H54 (cell line): ENCODE data around the gene GPC5.
A peak's percentile ranks its signal among the peaks of the same experiment; 100 is the strongest.
"Not testable (repeated sequence)": the region's sequence is repeated elsewhere in the genome, so short reads cannot be mapped to it uniquely, and the experiment has no call there.

ENCODE experiments used
- DNase-seq: peaks from one replicate; pipeline ENCODE4 v3.0.0; 2011; ENCODE audit warnings: low spot score, mixed read lengths; ENCODE audit not compliant: insufficient read length
- FAIRE-seq: peaks from 3 replicates; lab custom pipeline; 2011; peaks lifted over from hg19 to GRCh38; lab: Jason Lieb, UNC
- POLR2A ChIP-seq: IDR thresholded peaks from 2 replicates; pipeline ENCODE4 v1.6.1; 2011; ENCODE audit warnings: low read depth, mild to moderate bottlenecking, low read length

The GPC5 gene

GRCh38 chr13:91398413-91399188 is at the start of gene GPC5:
Gene GPC5 (plus strand): TSS chr13:91398621.
- DNase-seq: peak; percentile 58
- no peak for TF ChIP-seq POLR2A
- FAIRE-seq: no peak

GRCh38 chr13:91348906-91349435 is 49.5 kb upstream of the GPC5 start:
- DNase-seq (peak; percentile 80), FAIRE-seq (peak; percentile 80)
- peak; percentile 38 for TF ChIP-seq POLR2A

- DNase-seq (no peak), FAIRE-seq (peak; percentile 64)
These were observed 48.2 kb upstream of the GPC5 start for GRCh38 chr13:91349992-91350911.

GRCh38 chr13:91351123-91351522 is 47.3 kb upstream of the GPC5 start:
- no peak for DNase-seq
- TF ChIP-seq POLR2A: no peak
- peak; percentile 78 for FAIRE-seq

More at GRCh38 chr13:91349992-91350911, 48.2 kb upstream of the GPC5 start:
- TF ChIP-seq POLR2A: no peak

GRCh38 chr13:91351980-91352379 is 46.4 kb upstream of the GPC5 start:
- DNase-seq (no peak), FAIRE-seq (peak; percentile 38)
- TF ChIP-seq POLR2A: no peak

GRCh38 chr13:91352891-91353290 is 45.5 kb upstream of the GPC5 start:
- not testable (repeated sequence) for FAIRE-seq, DNase-seq

GRCh38 chr13:91353494-91353893 is 44.9 kb upstream of the GPC5 start:
- DNase-seq (no peak), FAIRE-seq (no peak)
- no peak for TF ChIP-seq POLR2A

- DNase-seq: no peak
- TF ChIP-seq POLR2A: no peak
- peak; percentile 78 for FAIRE-seq
These were observed 43.2 kb upstream of the GPC5 start for GRCh38 chr13:91355099-91355825.

GRCh38 chr13:91355826-91356710 is 42.4 kb upstream of the GPC5 start:
- TF ChIP-seq POLR2A: no peak
- DNase-seq (no peak), FAIRE-seq (peak; percentile 33)

GRCh38 chr13:91356919-91357612 is 41.4 kb upstream of the GPC5 start:
- FAIRE-seq: peak; percentile 60
- TF ChIP-seq POLR2A: no peak
- no peak for DNase-seq

GRCh38 chr13:91357613-91358386 is 40.6 kb upstream of the GPC5 start:
- FAIRE-seq (peak; percentile 65), DNase-seq (no peak)
- TF ChIP-seq POLR2A: no peak
